GM12878 (cell line): Measurements from ENCODE around the gene C1orf21. TPM values are rescaled to one million over a fixed set of nuclear protein-coding genes. Genes with fewer than 3 reads are reported as not detected.
A peak's percentile ranks its signal among the peaks of the same experiment; 100 is the strongest.

Experiments
- ATAC-seq: fragments of 200-7000 bp; cut with Tn5 transposase; 3 replicates; pipeline ENCODE4 v1.9.1; 2020; ENCODE audit warnings: mild to moderate bottlenecking, moderate library complexity
- BruUV-seq: library from RNA; stranded (reverse); fragments of 400-500 nt; replicated peaks from 2 replicates; lab custom pipeline; 2021; lab: Mats Ljungman, UMichigan
- CTCF ChIA-PET: fragments of 300-600 bp; sonication (Branson Sonifier 250); formaldehyde crosslinking; extraction: SDS; loops from one replicate; lab custom pipeline; 2021; ENCODE audit warnings: inconsistent platforms; lab: Yijun Ruan, JAX
- POLR2A ChIA-PET: fragments of 350-600 bp; formaldehyde crosslinking; extraction: SDS; loops from one replicate; lab custom pipeline; 2021; ENCODE audit warnings: inconsistent platforms; lab: Charles Lee
- RAD21 ChIA-PET: fragments of 300-600 bp; sonication (Branson Sonifier 250); formaldehyde crosslinking; loops from one replicate; lab custom pipeline; 2023; ENCODE audit warnings: antibody characterized with exemption; ENCODE audit not compliant: unreplicated experiment; lab: Charles Lee
- SMC1A ChIA-PET: fragments of 300-600 bp; sonication (Branson Sonifier 250); formaldehyde crosslinking; loops from one replicate; lab custom pipeline; 2023; ENCODE audit not compliant: unreplicated experiment, uncharacterized antibody; lab: Charles Lee
- DNase-seq: peaks from one replicate; pipeline ENCODE4 v3.0.0-alpha.2; 2011; ENCODE audit warnings: low read depth, low spot score
- FAIRE-seq: peaks from 3 replicates; lab custom pipeline; 2011; peaks lifted over from hg19 to GRCh38; lab: Jason Lieb, UNC
- H2AFZ ChIP-seq: 2 replicates; pipeline ENCODE4 v1.6.0; 2011; ENCODE audit warnings: low read depth, low read length, control low read depth; ENCODE audit not compliant: control insufficient read depth
- H3K27ac ChIP-seq: 2 replicates; pipeline ENCODE4 v1.5.1; 2011; ENCODE audit warnings: control low read depth; ENCODE audit not compliant: control insufficient read depth, insufficient read depth
- H3K27me3 ChIP-seq, 2 experiments: replicated peaks in 1 of 2; 2 replicates each; pipeline versions ENCODE4 v1.6.0 to v1.6.1; 2011; ENCODE audit warnings: low read length in 1 of 2; ENCODE audit not compliant: control insufficient read depth in 2 of 2, insufficient read depth in 2 of 2
- H3K36me3 ChIP-seq, 2 experiments: 2 replicates each; pipeline ENCODE4 v1.5.1; 2011; ENCODE audit warnings: low read length in 1 of 2; ENCODE audit not compliant: control insufficient read depth in 2 of 2, insufficient read depth in 2 of 2
- H3K4me1 ChIP-seq: 2 replicates; pipeline ENCODE4 v1.6.1; 2011; ENCODE audit warnings: mild to moderate bottlenecking, low read length, moderate library complexity, mixed read lengths; ENCODE audit not compliant: control insufficient read depth, insufficient read depth
- H3K4me2 ChIP-seq: 2 replicates; pipeline ENCODE4 v1.6.0; 2011; ENCODE audit warnings: control low read depth; ENCODE audit not compliant: control insufficient read depth, insufficient read depth
- H3K4me3 ChIP-seq: fragments of 200-600 bp; sonication (generic); 2 replicates; pipeline ENCODE4 v1.5.1; 2016
- H3K79me2 ChIP-seq: 2 replicates; pipeline ENCODE4 v1.6.0; 2011; ENCODE audit warnings: low read length; ENCODE audit not compliant: control insufficient read depth, insufficient read depth
- H3K9ac ChIP-seq: 2 replicates; pipeline ENCODE4 v1.8.0; 2011; ENCODE audit warnings: low read length, control low read depth, mixed read lengths; ENCODE audit not compliant: control insufficient read depth, insufficient read depth
- H3K9me3 ChIP-seq: replicated peaks from 3 replicates; pipeline ENCODE4 v1.5.1; 2011; ENCODE audit warnings: mild to moderate bottlenecking, low read length; ENCODE audit not compliant: control insufficient read depth, insufficient read depth
- H4K20me1 ChIP-seq: 2 replicates; pipeline ENCODE4 v1.6.0; 2011; ENCODE audit not compliant: control insufficient read depth, insufficient read depth
- EGR1 ChIP-seq, 2 experiments: IDR thresholded peaks; 1 replicate in 1 of 2; 2 replicates in 1 of 2; pipeline ENCODE4 v1.6.1; 2011 to 2012; ENCODE audit warnings: low read depth in 2 of 2, low read length in 2 of 2, borderline replicate concordance in 1 of 2, mild to moderate bottlenecking in 1 of 2, moderate library complexity in 1 of 2
- FOXK2 ChIP-seq: fragments of 450-650 bp; IDR thresholded peaks from 2 replicates; pipeline ENCODE4 v1.6.1; 2017; ENCODE audit warnings: mild to moderate bottlenecking, moderate library complexity
- PML ChIP-seq: IDR thresholded peaks from 2 replicates; pipeline ENCODE4 v1.6.1; 2012; ENCODE audit warnings: low read length, inconsistent platforms
- RAD21 ChIP-seq: IDR thresholded peaks from 2 replicates; pipeline ENCODE4 v1.6.1; 2011; ENCODE audit warnings: mild to moderate bottlenecking, low read depth, low read length, moderate library complexity; ENCODE audit not compliant: insufficient read depth
- SPI1 ChIP-seq: IDR thresholded peaks from 2 replicates; pipeline ENCODE4 v1.6.1; 2011; ENCODE audit warnings: low read depth, mild to moderate bottlenecking, low read length, moderate library complexity, borderline replicate concordance; ENCODE audit not compliant: insufficient read depth
- TBL1XR1 ChIP-seq: IDR thresholded peaks from 2 replicates; pipeline ENCODE4 v1.6.1; 2012; ENCODE audit warnings: low read depth, low read length, improper control_type of control experiment
- WGBS: methylation state at CpG from one replicate; pipeline ENCODE4 v1.1.6; 2016; ENCODE audit warnings: low lambda C conversion rate; ENCODE audit not compliant: insufficient replicate concordance, insufficient coverage; ENCODE audit errors: missing lambda C conversion rate; 5-methylcytosine and 5-hydroxymethylcytosine counted together
- in situ Hi-C: fragments of 300-500 bp; cut with MboI; formaldehyde crosslinking; loops from 9 replicates; pipeline ENCODE4 v1.14.3; 2018; ENCODE audit warnings: mixed read lengths
- intact Hi-C: fragments of 100-400 bp; cut with micrococcal nuclease; formaldehyde crosslinking; loops from one replicate; pipeline ENCODE4 v1.14.2; 2022; ENCODE audit not compliant: unreplicated experiment
- polyA plus RNA-seq, 11 experiments: library from polyadenylated mRNA; depleted of rRNA in 4 of 11; unstranded in 6 of 11; stranded (reverse) in 5 of 11; fragments of >200 nt; fragmentation: Nextera tagmentation in 4 of 11; fragmentation: Illumina TruSeq in 1 of 11; extraction: Ambion mirVana in 4 of 11; extraction: Trizol in 1 of 11; gene quantifications; 1 replicate in 1 of 11; 2 replicates in 10 of 11; pipeline versions ENCODE4 v1.2.1 to v1.2.3, GENCODE V29; 2011 to 2016; ENCODE audit warnings: inconsistent platforms in 2 of 11, missing spikeins in 2 of 11, low read depth in 1 of 11
- total RNA-seq, 4 experiments: library from RNA; depleted of rRNA in 3 of 4; stranded (reverse); fragments of >200 nt in 3 of 4; fragmentation: Illumina TruSeq in 1 of 4; extraction: Trizol in 1 of 4; gene quantifications; 2 replicates each; pipeline versions ENCODE4 v1.2.1 to v1.2.3, GENCODE V29; 2013 to 2021
- TF ChIP-seq, protein P1 (sequence below): IDR thresholded peaks from 2 replicates; pipeline ENCODE4 v1.6.1; 2012; ENCODE audit warnings: low read depth, low read length, improper control_type of control experiment
- TF ChIP-seq, protein P2 (sequence below): fragments of 450-650 bp; IDR thresholded peaks from 2 replicates; pipeline ENCODE4 v1.6.1; 2016; ENCODE audit warnings: mild to moderate bottlenecking

The C1orf21 gene
- total and polyA plus RNA-seq, 10 of the 15 experiments (the other 5 are each of a cell fraction or from before 2014, with no cell fraction given), result 0.03 to 1.6 (median 0.17) TPM; not detected in 3

DNA sequence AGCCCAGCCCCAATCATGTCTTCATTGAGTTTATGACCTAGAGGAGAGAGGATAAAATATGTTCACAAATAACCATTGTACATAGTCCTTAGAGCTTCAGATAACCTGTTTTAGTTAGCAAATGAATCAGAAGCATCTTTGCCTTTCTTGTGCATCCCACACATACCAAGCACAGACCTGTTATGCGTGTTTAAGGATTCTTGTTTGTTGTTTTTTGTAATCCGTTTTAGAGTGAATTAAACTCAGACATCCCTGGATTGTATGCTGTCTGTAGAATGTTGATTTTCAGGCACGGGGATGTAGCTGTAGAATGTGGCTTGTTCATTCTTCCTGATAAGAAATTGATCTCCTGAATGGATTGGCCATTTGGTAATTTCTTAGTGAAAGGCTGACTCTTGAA, 232.0 kb downstream of the C1orf21 start:
- no peaks in the 10 kb centered on the region for H4K20me1 ChIP-seq
- RAD21 ChIA-PET, result interaction anchor here (0.8 kb wide), 1 partner anchor 8 kb away, joined by 3 read pairs; no protein-coding TSS in a partner anchor
- no peak overlapping the region for H2AFZ ChIP-seq
- no peak overlapping the region for H3K9ac ChIP-seq
- intact Hi-C loops, result no loop called here
- no peak overlapping the region for H3K27ac ChIP-seq
- H3K4me1 ChIP-seq, result no peaks in the 10 kb centered on the region
- no peaks in the 10 kb centered on the region for H3K27me3 ChIP-seq
- ATAC-seq, result no peak
- no peaks in the 10 kb centered on the region for H3K79me2 ChIP-seq
- H3K4me3 ChIP-seq, result no peak overlapping the region
- WGBS, result 32% methylated on average over 3 of the region's 3 CpGs
- no peaks in the 10 kb centered on the region for H3K36me3 ChIP-seq
- CTCF ChIA-PET, result interaction anchor here (1.5 kb wide), 1 partner anchor 45 kb away, joined by 5 read pairs; no protein-coding TSS in a partner anchor
- POLR2A ChIA-PET, result no interaction called here
- no peak for FAIRE-seq
- no peak overlapping the region for H3K4me2 ChIP-seq
- no peak for DNase-seq
- TF ChIP-seq FOXK2 (no peak), TBL1XR1 (no peak), RAD21 (no peak), EGR1 (IDR thresholded peaks at IDR 0.05; ENCODE audit: borderline replicate concordance in 1 of 2, low read depth in 2 of 2, low read length in 2 of 2) (no peak)
- TF ChIP-seq, protein P1, sequence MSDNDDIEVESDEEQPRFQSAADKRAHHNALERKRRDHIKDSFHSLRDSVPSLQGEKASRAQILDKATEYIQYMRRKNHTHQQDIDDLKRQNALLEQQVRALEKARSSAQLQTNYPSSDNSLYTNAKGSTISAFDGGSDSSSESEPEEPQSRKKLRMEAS, result no peak
- in situ Hi-C loops, result no loop called here
- H3K9me3 ChIP-seq, result no peaks in the 10 kb centered on the region
- no TSS peak for BruUV-seq
- SMC1A ChIA-PET, result interaction anchor here (1.6 to 1.9 kb wide), 2 partner anchors 8 to 18 kb away, joined by 3 to 4 read pairs; no protein-coding TSS in a partner anchor

DNA sequence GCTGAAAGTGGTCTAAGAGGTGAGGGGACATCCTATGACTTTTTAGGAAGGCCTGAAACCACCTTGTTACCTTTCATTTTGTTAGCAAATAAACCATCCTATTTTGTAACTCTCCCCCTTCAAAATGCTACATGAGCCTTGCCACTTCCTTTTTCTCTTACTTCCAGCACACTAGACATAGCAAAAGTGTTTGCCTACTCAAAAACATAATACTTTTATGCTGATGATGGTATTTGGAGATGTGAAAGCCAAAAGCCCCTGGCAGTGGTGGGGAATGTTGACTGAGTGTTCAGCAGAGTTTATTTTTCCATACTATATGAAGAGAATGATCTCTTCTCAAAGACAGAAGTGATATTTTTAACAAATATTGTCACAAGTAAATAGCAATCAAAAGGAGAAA, 233.6 kb downstream of the C1orf21 start:
- POLR2A ChIA-PET, result no interaction called here
- Histone ChIP-seq H4K20me1 (no peaks in the 10 kb centered on the region), H3K4me3 (no peak overlapping the region), H3K9me3 (no peaks in the 10 kb centered on the region), H2AFZ (no peak overlapping the region), H3K4me1 (no peaks in the 10 kb centered on the region), H3K27ac (no peak overlapping the region)
- no TSS peak for BruUV-seq
- FAIRE-seq, result no peak
- intact Hi-C loops (no loop called here), in situ Hi-C loops (no loop called here)
- SMC1A ChIA-PET, result no interaction called here
- TF ChIP-seq PML (no peak), SPI1 (peak; percentile 34; the same call in 1 of the 2 replicates)
- TF ChIP-seq, protein P2, sequence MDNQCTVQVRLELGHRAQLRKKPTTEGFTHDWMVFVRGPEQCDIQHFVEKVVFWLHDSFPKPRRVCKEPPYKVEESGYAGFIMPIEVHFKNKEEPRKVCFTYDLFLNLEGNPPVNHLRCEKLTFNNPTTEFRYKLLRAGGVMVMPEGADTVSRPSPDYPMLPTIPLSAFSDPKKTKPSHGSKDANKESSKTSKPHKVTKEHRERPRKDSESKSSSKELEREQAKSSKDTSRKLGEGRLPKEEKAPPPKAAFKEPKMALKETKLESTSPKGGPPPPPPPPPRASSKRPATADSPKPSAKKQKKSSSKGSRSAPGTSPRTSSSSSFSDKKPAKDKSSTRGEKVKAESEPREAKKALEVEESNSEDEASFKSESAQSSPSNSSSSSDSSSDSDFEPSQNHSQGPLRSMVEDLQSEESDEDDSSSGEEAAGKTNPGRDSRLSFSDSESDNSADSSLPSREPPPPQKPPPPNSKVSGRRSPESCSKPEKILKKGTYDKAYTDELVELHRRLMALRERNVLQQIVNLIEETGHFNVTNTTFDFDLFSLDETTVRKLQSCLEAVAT, result no peak
- TF ChIP-seq, all 136 proteins: peak for 1
- Histone ChIP-seq H3K27me3 (no peaks in the 10 kb centered on the region), H3K4me2 (no peak overlapping the region), H3K36me3 (no peaks in the 10 kb centered on the region), H3K79me2 (no peaks in the 10 kb centered on the region), H3K9ac (no peak overlapping the region)
- ChIA-PET CTCF (interaction anchor here (1.5 kb wide), 1 partner anchor 43 kb away, joined by 5 read pairs; no protein-coding TSS in a partner anchor), RAD21 (no interaction called here)
- no peak for ATAC-seq
- DNase-seq, result no peak
